OCI-LY7 (cell line): ENCODE measurements around the gene ZDHHC19.

Experiments
- EZH2phosphoT487 ChIP-seq: fragments of 200-600 bp; sonication (generic); IDR thresholded peaks from 2 replicates; pipeline ENCODE4 v1.6.1; 2018; ENCODE audit warnings: low read depth, borderline replicate concordance, mild to moderate bottlenecking, mixed run types, antibody characterized with exemption, low read length, moderate library complexity, mixed read lengths
- TF ChIP-seq, protein P1 (sequence below): fragments of 200-600 bp; sonication (generic); conservative IDR thresholded peaks from 2 replicates; pipeline ENCODE4 v1.5.1; 2014; ENCODE audit warnings: mild to moderate bottlenecking, antibody characterized with exemption, low read length, moderate library complexity, mixed read lengths

DNA sequence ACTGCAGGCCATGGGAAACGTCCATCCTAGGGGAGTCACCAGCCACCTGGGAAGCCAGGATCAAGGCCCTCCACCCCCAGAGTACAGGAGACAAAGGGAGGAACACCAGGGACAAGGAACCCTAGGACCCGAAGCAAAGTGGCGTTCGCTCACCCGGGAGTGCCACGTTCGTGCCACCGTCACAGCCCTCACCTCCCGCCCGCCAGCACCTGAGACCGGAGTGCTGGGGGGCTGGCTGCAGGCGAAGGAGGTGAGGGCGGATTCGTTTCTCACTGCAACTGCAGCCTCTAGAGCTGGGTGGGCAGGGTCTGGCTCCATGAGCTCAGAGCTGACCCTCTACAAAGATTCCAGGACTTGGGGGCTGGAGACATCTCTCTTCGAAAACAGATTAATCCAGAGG lies 26.3 kb downstream of the ZDHHC19 start:
- TF ChIP-seq, protein P1, sequence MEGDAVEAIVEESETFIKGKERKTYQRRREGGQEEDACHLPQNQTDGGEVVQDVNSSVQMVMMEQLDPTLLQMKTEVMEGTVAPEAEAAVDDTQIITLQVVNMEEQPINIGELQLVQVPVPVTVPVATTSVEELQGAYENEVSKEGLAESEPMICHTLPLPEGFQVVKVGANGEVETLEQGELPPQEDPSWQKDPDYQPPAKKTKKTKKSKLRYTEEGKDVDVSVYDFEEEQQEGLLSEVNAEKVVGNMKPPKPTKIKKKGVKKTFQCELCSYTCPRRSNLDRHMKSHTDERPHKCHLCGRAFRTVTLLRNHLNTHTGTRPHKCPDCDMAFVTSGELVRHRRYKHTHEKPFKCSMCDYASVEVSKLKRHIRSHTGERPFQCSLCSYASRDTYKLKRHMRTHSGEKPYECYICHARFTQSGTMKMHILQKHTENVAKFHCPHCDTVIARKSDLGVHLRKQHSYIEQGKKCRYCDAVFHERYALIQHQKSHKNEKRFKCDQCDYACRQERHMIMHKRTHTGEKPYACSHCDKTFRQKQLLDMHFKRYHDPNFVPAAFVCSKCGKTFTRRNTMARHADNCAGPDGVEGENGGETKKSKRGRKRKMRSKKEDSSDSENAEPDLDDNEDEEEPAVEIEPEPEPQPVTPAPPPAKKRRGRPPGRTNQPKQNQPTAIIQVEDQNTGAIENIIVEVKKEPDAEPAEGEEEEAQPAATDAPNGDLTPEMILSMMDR = no peak
- no peak for TF ChIP-seq EZH2phosphoT487
